ENCODE data around the gene OASL.

OASL gene

DNA sequence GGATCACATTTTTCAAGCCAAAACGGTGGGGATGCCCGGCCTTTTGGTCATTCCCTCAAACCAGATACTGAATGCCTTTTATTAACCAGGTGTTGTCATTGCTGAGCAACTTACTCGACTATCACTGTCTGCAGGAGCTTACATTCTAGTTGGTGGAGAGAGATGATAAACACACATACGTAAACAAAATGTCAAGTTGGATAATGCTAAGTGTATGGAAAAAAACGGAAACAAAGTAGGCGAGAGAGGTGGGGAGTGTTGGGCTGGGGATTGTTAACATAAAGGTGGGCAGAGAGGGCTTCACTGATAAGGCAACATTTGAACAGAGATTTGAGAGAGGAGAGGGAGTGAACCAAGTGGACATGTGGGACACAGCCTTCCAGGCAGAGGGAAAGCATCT lies 27.2 kb downstream of the OASL start:
- Mint-ChIP-seq H3K36me3 (ENCODE audit: low read depth) (peaks cover 27% of the 10 kb centered on the region), H3K4me1 (peaks cover 24% of the 10 kb centered on the region), H3K4me3 (no peak overlapping the region)

DNA sequence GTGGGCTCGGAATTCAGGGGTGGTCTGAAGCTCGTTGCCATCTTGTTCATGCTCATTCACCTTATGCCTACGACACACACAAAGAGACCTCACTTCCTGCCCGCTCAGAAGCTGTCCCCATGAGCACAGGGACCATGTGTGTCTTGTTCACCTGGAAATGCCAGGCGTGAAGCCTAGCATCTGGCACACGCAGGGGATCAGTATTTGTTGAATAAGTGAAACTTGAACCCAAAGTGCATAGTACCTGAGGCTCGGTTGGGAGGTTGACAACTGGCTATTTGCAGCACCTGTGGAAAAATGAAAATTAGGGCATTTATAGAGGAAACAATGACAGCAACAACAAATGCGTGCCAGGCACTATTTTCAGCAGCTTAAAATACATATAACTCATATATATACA lies 28.2 kb downstream of the OASL start:
- H3K4me1 Mint-ChIP-seq: peaks cover 21% of the 10 kb centered on the region
- no peaks in the 10 kb centered on the region for H3K9me3 Mint-ChIP-seq
- DNase-seq (no peak), ATAC-seq (no peak)
- H3K27ac Mint-ChIP-seq: no peak overlapping the region
- no peaks in the 10 kb centered on the region for H3K27me3 Mint-ChIP-seq
- no peak overlapping the region for H3K4me3 Mint-ChIP-seq
- peaks cover 27% of the 10 kb centered on the region for H3K36me3 Mint-ChIP-seq (ENCODE audit: low read depth)

More for the DNA sequence above, 27.2 kb downstream of the OASL start:
- DNase-seq: no peak
- peak overlapping the region; percentile 61 for H3K27ac Mint-ChIP-seq
- H3K27me3 Mint-ChIP-seq: no peaks in the 10 kb centered on the region
- ATAC-seq: no peak
- H3K9me3 Mint-ChIP-seq: no peaks in the 10 kb centered on the region

DNA sequence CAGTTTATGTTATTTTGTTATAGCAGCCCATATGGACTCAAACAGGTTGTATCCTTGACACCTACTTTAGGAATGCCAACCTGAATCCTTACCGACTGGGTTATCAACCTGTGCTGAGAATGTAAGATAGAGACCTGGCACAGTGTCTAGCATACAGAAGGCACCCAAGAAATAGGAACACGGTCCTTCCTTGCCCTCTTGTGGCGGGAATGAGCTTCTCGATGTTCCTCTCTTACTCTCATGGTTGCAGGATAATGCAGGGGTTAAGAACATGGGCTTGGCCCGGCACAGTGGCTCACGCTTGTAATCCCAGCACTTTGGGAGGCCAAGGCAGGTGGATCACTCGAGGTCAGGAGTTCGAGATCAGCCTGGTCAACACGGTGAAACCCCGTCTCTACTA lies 29.3 kb downstream of the OASL start:
- no peaks in the 10 kb centered on the region for H3K9me3 Mint-ChIP-seq
- no peak overlapping the region for H3K27ac Mint-ChIP-seq
- no peaks in the 10 kb centered on the region for H3K27me3 Mint-ChIP-seq
- peaks cover 34% of the 10 kb centered on the region for H3K36me3 Mint-ChIP-seq (ENCODE audit: low read depth)
- no peak for DNase-seq
- peaks cover 9% of the 10 kb centered on the region for H3K4me1 Mint-ChIP-seq
- ATAC-seq: no peak
- H3K4me3 Mint-ChIP-seq: no peak overlapping the region

DNA sequence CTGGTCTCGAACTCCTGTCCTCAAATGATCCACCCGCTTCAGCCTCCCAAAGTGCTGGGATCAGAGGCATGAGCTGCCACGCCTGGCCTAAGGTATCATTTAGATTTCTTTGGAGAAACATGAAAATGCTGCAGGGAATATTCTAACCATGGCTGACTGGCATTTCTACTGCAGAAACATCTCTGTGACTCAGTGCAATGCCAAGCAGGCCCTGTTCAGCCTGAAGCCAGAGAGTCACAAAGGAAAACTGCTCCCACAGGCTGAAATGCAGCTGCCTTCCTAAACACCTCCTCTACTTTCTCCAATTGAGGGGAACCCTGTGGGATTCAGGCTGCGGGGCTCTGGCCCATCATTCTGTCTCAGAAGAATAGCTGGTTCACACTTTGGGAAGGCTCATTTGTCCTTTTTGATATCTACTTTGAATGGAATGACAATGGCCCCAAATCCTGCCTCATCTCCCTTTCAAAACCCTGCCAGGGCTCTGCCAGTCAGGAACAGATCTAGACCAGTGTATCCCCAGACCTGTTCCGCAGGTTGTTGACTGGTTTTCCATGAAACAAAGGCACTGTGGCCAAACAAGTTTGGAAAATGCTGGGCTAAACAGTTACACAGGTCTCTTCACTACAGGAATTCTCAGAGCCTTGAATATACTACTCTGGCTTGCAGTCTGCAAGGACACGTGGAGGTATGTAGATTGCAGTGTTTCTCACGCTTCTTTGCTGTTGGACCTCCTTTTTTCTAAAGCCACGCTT lies 30.5 kb downstream of the OASL start:
- Mint-ChIP-seq H3K9me3 (no peaks in the 10 kb centered on the region), H3K4me3 (no peak overlapping the region), H3K27me3 (no peaks in the 10 kb centered on the region), H3K27ac (no peak overlapping the region), H3K4me1 (peaks cover 3% of the 10 kb centered on the region), H3K36me3 (ENCODE audit: low read depth) (peaks cover 42% of the 10 kb centered on the region)
- ATAC-seq (no peak), DNase-seq (no peak)

DNA sequence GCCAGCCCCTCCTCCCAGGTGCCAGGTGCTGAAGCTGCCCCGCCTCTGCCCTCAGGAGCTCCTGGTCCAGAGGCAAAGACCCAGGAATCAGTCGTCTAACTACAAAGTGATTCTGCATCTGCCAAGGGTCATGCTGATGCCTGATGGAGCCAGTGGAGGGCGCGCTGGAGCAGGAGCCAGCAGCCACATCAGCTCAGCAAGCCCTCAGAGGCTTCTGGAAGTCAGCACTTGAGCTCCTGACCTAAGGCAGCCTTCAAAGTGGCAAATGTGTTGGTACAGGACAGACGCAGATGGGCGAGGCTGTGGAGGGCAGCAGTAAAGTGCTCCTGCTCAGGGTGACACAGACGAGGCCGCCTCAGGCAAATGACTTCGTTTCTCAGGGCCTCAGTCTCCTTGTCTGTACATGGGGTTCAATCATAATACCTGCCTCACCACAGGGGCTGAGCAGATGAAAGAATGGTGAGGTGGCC lies 33.7 kb downstream of the OASL start:
- no peaks in the 10 kb centered on the region for H3K27me3 Mint-ChIP-seq
- DNase-seq (peak; percentile 55), ATAC-seq (peak; percentile 49)
- peak overlapping the region; percentile 7 for H3K27ac Mint-ChIP-seq
- no peak overlapping the region for H3K4me3 Mint-ChIP-seq
- no peaks in the 10 kb centered on the region for H3K4me1 Mint-ChIP-seq
- H3K36me3 Mint-ChIP-seq (ENCODE audit: low read depth): peaks cover 38% of the 10 kb centered on the region
- no peaks in the 10 kb centered on the region for H3K9me3 Mint-ChIP-seq

DNA sequence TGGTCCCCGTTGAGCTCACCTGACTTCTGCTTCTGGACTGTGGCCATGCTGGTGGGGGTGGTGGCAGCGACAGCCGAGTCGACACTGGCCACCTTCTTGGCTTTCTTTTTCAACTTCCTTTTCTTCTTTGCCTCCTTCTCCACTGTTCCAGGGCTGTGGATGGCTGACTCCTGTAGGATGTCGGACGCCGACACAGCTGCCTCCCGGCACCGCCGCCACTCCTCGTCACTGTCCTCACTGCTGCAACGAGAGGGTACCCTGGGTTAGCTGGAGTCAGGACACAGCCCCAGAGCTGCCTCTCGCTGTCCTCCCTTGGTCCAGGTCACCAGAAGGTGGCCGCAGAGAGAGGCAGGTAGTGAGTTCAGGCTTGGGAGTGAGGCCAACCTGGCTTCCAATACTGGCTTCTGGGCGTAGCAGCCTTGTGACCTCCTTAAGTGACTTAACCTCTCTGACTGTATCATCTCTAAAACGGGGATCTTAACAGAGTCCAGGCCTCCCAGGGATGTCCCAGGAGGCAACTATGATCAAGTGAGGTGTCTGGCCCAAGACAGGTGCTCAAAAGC lies 34.7 kb downstream of the OASL start:
- no peaks in the 10 kb centered on the region for H3K4me1 Mint-ChIP-seq
- ATAC-seq (no peak), DNase-seq (no peak)
- H3K36me3 Mint-ChIP-seq (ENCODE audit: low read depth): peaks cover 37% of the 10 kb centered on the region
- no peaks in the 10 kb centered on the region for H3K9me3 Mint-ChIP-seq
- no peak overlapping the region for H3K4me3 Mint-ChIP-seq
- H3K27ac Mint-ChIP-seq: no peak overlapping the region
- H3K27me3 Mint-ChIP-seq: no peaks in the 10 kb centered on the region

DNA sequence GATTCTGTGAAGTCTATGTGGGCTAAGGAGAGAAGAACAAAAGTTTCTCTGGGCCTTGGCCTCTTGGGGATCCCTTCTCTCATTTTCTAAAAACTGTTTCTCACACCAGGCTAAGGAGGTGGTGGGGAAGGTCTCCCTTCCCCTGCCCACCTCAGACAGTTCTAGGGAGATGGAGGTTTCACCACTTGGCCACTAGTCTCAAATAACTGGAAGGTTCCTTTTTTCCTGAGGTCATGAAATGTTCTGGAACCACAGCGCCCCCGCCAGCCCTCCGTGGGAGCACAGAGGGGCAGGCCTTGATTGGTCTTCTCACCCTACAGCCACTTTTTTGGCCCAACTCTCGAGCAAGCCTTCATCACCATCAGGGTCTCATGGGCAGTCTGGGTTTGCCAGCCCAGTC lies 35.4 kb downstream of the OASL start:
- DNase-seq (no peak), ATAC-seq (no peak)
- Mint-ChIP-seq H3K4me3 (no peak overlapping the region), H3K4me1 (no peaks in the 10 kb centered on the region), H3K27me3 (no peaks in the 10 kb centered on the region), H3K27ac (no peak overlapping the region), H3K9me3 (no peaks in the 10 kb centered on the region), H3K36me3 (ENCODE audit: low read depth) (peaks cover 33% of the 10 kb centered on the region)

DNA sequence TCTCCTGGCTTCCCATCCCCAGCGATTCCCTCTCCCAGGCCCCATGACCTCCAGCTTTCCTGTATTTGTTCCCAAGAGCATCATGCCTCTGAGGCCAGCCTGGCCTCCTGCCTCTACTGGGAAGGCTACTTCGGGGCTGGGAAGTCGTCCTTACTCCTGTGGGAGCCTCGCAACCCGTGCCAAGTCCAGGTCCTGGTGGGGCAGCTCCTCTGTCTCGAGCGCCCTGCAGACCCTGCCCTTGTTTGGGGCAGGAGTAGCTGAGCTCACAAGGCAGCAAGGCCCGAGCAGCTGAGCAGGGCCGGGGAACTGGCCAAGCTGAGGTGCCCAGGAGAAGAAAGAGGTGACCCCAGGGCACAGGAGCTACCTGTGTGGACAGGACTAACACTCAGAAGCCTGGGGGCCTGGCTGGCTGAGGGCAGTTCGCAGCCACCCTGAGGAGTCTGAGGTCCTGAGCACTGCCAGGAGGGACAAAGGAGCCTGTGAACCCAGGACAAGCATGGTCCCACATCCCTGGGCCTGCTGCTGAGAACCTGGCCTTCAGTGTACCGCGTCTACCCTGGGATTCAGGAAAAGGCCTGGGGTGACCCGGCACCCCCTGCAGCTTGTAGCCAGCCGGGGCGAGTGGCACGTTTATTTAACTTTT lies 37.1 kb downstream of the OASL start:
- ATAC-seq: no peak
- Mint-ChIP-seq H3K9me3 (no peaks in the 10 kb centered on the region), H3K4me3 (no peak overlapping the region), H3K27ac (no peak overlapping the region), H3K4me1 (no peaks in the 10 kb centered on the region), H3K27me3 (no peaks in the 10 kb centered on the region), H3K36me3 (ENCODE audit: low read depth) (peaks cover 28% of the 10 kb centered on the region)
- DNase-seq: no peak

DNA sequence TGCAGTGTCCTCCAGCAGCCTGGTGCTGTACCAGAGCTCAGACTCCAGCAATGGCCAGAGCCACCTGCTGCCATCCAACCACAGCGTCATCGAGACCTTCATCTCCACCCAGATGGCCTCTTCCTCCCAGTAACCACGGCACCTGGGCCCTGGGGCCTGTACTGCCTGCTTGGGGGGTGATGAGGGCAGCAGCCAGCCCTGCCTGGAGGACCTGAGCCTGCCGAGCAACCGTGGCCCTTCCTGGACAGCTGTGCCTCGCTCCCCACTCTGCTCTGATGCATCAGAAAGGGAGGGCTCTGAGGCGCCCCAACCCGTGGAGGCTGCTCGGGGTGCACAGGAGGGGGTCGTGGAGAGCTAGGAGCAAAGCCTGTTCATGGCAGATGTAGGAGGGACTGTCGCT lies 38.0 kb downstream of the OASL start:
- Mint-ChIP-seq H3K27ac (no peak overlapping the region), H3K4me1 (no peaks in the 10 kb centered on the region), H3K36me3 (ENCODE audit: low read depth) (peaks cover 25% of the 10 kb centered on the region), H3K9me3 (no peaks in the 10 kb centered on the region), H3K27me3 (no peaks in the 10 kb centered on the region), H3K4me3 (no peak overlapping the region)
- ATAC-seq: no peak
- DNase-seq: no peak

DNA sequence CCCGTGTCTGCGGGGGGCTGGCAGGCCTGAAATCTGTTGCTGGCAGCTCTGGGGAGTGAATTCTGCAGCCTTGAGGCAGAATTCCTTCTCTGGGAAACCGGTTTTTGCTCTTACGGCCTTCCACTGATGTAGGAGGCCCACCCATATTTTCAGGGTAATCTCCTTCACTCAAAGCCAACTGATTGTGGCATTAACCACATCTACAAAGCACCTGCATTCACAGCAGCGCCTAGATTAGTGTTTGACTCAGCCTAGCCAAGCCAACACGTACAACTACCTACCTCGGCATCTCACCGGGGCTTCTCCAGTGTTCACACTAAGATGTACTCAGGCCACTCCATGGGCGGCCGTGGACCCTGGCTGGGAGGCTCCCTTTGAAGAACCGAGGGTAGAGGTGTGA lies 38.5 kb downstream of the OASL start:
- Mint-ChIP-seq H3K4me3 (no peak overlapping the region), H3K4me1 (no peaks in the 10 kb centered on the region), H3K27ac (no peak overlapping the region), H3K36me3 (ENCODE audit: low read depth) (peaks cover 24% of the 10 kb centered on the region), H3K27me3 (peaks cover 2% of the 10 kb centered on the region), H3K9me3 (no peaks in the 10 kb centered on the region)
- ATAC-seq (peak; percentile 12), DNase-seq (no peak)

DNA sequence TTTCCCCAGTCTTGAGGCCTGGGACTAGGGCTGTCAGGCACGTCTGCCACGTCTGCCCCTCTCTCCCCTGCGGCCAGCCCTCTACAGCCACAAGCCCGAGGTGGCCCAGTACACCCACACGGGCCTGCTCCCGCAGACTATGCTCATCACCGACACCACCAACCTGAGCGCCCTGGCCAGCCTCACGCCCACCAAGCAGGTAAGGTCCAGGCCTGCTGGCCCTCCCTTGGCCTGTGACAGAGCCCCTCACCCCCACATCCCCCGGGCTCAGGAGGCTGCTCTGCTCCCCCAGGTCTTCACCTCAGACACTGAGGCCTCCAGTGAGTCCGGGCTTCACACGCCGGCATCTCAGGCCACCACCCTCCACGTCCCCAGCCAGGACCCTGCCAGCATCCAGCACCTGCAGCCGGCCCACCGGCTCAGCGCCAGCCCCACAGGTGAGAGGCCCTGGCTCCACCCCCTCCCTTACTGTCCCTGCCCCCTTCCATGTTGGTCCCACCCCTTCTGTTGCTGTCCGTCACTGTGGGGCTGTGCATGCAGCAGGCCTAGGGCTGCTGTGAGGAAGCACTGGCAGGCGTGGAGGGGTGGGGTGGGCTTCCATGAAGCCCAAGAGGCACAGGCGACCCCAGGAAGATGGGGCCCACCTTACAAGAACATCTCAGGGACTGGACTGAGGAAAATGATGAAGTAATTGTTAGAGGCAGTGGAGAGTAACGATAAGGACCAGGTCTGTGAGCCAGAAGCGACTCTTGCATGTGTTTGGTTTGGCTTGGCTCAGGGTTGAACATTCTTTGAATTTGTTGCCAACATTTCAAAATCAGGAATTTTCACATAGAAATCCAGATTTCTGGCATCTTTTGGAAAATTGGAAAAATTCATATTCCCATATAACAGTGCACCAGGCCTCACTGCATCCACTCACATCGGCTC lies 39.6 kb downstream of the OASL start:
- ATAC-seq (no peak), DNase-seq (no peak)
- Mint-ChIP-seq H3K4me3 (no peak overlapping the region), H3K27me3 (peaks cover 6% of the 10 kb centered on the region), H3K27ac (no peak overlapping the region), H3K9me3 (no peaks in the 10 kb centered on the region), H3K36me3 (ENCODE audit: low read depth) (peaks cover 15% of the 10 kb centered on the region), H3K4me1 (no peaks in the 10 kb centered on the region)

DNA sequence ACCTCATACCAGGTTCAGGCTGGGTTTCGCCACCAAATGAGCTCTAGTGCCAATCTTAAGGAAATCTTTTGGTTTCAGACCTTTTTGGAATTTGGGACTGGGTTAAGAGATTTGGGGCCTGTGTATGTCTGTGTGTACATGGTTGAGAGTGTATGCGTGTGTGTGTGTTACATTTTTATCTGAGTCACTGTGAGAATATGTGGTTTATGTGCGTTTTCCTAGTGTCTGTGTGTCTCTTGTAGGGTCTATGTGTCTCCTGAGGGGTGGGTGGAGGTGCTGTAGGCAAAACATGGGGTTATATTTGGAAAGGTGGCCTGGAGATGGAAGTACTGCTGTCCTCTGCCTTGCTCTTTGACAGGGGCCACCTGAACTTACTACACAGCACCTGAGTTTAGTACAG lies 40.6 kb downstream of the OASL start:
- no peak overlapping the region for H3K4me3 Mint-ChIP-seq
- H3K4me1 Mint-ChIP-seq: no peaks in the 10 kb centered on the region
- H3K27me3 Mint-ChIP-seq: peaks cover 6% of the 10 kb centered on the region
- peaks cover 9% of the 10 kb centered on the region for H3K36me3 Mint-ChIP-seq (ENCODE audit: low read depth)
- no peak overlapping the region for H3K27ac Mint-ChIP-seq
- DNase-seq: no peak
- no peaks in the 10 kb centered on the region for H3K9me3 Mint-ChIP-seq
- ATAC-seq: no peak

DNA sequence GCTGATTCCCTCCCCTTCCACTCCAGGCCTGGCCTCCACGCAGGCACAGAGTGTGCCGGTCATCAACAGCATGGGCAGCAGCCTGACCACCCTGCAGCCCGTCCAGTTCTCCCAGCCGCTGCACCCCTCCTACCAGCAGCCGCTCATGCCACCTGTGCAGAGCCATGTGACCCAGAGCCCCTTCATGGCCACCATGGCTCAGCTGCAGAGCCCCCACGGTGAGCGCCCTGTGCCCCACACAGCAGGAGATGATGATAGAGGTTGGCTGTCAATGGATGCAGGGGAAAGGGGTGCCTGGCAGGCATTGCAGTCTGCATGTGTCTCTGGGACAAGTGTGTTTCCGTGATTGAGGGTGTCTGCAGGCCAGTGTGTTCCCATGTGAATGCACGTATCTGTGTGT lies 41.6 kb downstream of the OASL start:
- Mint-ChIP-seq H3K4me3 (no peak overlapping the region), H3K36me3 (ENCODE audit: low read depth) (peaks cover 3% of the 10 kb centered on the region), H3K9me3 (no peaks in the 10 kb centered on the region), H3K4me1 (no peaks in the 10 kb centered on the region), H3K27me3 (peaks cover 6% of the 10 kb centered on the region), H3K27ac (no peak overlapping the region)
- DNase-seq (no peak), ATAC-seq (no peak)

DNA sequence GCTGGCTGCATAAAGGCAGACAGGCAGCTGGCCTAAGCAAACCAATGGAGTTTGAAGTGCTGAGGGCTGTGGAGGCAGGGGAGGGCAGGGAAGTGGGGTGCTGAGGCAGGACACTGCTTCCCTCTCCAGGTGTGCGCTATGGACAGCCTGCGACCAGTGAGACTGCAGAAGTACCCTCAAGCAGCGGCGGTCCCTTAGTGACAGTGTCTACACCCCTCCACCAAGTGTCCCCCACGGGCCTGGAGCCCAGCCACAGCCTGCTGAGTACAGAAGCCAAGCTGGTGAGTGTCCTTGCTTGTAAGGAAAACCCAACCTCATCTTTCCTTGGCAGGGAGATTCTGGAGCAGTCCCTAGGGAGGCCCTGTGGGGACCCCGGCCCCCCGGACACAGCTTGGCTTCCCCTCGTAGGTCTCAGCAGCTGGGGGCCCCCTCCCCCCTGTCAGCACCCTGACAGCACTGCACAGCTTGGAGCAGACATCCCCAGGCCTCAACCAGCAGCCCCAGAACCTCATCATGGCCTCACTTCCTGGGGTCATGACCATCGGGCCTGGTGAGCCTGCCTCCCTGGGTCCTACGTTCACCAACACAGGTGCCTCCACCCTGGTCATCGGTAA lies 42.8 kb downstream of the OASL start:
- Mint-ChIP-seq H3K9me3 (no peaks in the 10 kb centered on the region), H3K4me3 (no peak overlapping the region), H3K36me3 (ENCODE audit: low read depth) (peaks cover 2% of the 10 kb centered on the region), H3K27ac (no peak overlapping the region), H3K4me1 (no peaks in the 10 kb centered on the region), H3K27me3 (peaks cover 6% of the 10 kb centered on the region)
- no peak for DNase-seq
- ATAC-seq: no peak

All from activated naive CD8-positive, alpha-beta T cell treated with anti-CD3 and anti-CD28 coated beads, Interleukin-2, amount 50 U/mL, for 24 hours (primary cell).